Spleen (tissue), 7 donors: ENCODE measurements around the gene RIMS4.

Experiments used
- POLR2A ChIP-seq, 3 donors: fragments of 450-650 bp; IDR thresholded peaks; one replicate each; pipeline ENCODE4 v1.5.1; 2017; ENCODE audit warnings: antibody characterized with exemption in 3 of 3, mild to moderate bottlenecking in 1 of 3
- POLR2AphosphoS5 ChIP-seq, 3 donors: sonication (generic); formaldehyde crosslinking; IDR thresholded peaks; one replicate each; pipeline ENCODE4 v1.5.1; 2017; ENCODE audit warnings: antibody characterized with exemption in 3 of 3
- TF ChIP-seq, protein P1 (sequence below), 11 experiments: fragments of 200-600 bp in 7 of 11; fragments of 450-650 bp in 4 of 11; sonication (generic) in 4 of 11; IDR thresholded peaks in 8 of 11; conservative IDR thresholded peaks in 3 of 11; 1 replicate in 7 of 11; 2 replicates in 4 of 11; pipeline versions ENCODE4 v1.4.0 to v1.8.0; 2016 to 2021; ENCODE audit warnings: antibody characterized with exemption in 11 of 11, inconsistent platforms in 4 of 11, mild to moderate bottlenecking in 1 of 11
- donor health status: DM: no; HTN: no; CAD: no; lungs with moderate emphysema.
- donor health status: DM: no; HTN: no; CAD: no.
- donor health status: DM: no; HTN: no; CAD: no.

DNA sequence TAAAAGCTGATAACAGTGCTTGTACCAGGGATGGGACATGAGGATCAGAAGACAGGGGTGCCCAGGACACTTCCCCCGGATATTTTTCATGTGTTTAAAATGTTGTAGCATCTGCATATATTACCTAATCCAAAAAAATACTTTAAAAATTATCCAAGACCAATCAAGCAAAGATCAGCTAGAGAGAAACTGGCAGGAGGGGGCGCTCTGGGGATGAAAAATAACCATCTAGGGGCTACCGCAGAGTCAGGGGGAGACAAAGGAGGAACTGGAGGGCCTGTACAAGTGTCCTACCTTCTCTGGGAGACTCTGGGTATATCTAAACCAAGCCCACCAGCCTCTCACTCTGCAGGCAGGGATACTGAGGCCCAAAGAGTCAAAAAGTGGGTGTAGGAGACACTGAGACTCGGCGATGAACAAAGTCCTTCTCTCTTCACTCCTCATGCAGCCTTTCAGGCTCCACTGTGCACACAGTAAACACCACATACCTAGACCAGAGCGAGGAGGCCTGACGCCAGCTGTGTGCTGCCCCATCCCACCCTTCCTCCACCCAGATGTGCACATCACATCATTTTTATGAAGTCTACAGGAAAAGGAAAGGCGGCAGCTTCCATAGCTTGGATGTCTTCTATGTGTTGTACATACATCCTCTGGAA, 9.8 kb downstream of the RIMS4 start:
- TF ChIP-seq, protein P1, sequence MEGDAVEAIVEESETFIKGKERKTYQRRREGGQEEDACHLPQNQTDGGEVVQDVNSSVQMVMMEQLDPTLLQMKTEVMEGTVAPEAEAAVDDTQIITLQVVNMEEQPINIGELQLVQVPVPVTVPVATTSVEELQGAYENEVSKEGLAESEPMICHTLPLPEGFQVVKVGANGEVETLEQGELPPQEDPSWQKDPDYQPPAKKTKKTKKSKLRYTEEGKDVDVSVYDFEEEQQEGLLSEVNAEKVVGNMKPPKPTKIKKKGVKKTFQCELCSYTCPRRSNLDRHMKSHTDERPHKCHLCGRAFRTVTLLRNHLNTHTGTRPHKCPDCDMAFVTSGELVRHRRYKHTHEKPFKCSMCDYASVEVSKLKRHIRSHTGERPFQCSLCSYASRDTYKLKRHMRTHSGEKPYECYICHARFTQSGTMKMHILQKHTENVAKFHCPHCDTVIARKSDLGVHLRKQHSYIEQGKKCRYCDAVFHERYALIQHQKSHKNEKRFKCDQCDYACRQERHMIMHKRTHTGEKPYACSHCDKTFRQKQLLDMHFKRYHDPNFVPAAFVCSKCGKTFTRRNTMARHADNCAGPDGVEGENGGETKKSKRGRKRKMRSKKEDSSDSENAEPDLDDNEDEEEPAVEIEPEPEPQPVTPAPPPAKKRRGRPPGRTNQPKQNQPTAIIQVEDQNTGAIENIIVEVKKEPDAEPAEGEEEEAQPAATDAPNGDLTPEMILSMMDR (IDR thresholded peaks at IDR 0.05 in 8 of 11, conservative IDR thresholded peaks at IDR 0.05 in 3 of 11): no peak
- no peak for TF ChIP-seq POLR2A (IDR thresholded peaks at IDR 0.05)
- no peak for TF ChIP-seq POLR2AphosphoS5 (IDR thresholded peaks at IDR 0.05)
